Hippocampal formation (tissue), 2 donors: Measurements from ENCODE around the gene CLEC16A.

ENCODE experiments used
- DNase-seq, 2 donors: peaks; one replicate each; lab custom pipeline; 2025; lab: John Stamatoyannopoulos, UW

Gene CLEC16A

GRCh38 chr16:11060842-11061241 lies 116.5 kb downstream of the CLEC16A start:
- DNase-seq = no peak

- no peak for DNase-seq
Measured at GRCh38 chr16:11061629-11062270, 117.4 kb downstream of the CLEC16A start.

GRCh38 chr16:11063448-11064201 lies 119.3 kb downstream of the CLEC16A start:
- DNase-seq = no peak

- no peak for DNase-seq
Measured at GRCh38 chr16:11064202-11064540, 119.8 kb downstream of the CLEC16A start.

GRCh38 chr16:11064851-11065250 lies 120.5 kb downstream of the CLEC16A start:
- no peak for DNase-seq

- DNase-seq = no peak
Measured at GRCh38 chr16:11066261-11066870, 122.0 kb downstream of the CLEC16A start.

GRCh38 chr16:11067266-11067665 lies 122.9 kb downstream of the CLEC16A start:
- DNase-seq = no peak

GRCh38 chr16:11067697-11068141 lies 123.4 kb downstream of the CLEC16A start:
- DNase-seq = no peak

- DNase-seq = no peak
Measured at GRCh38 chr16:11071829-11072228, 127.5 kb downstream of the CLEC16A start.

- no peak for DNase-seq
Measured at GRCh38 chr16:11072420-11073153, 128.2 kb downstream of the CLEC16A start.

GRCh38 chr16:11073407-11073999 lies 129.1 kb downstream of the CLEC16A start:
- DNase-seq = no peak

GRCh38 chr16:11074131-11074530 lies 129.8 kb downstream of the CLEC16A start:
- DNase-seq = no peak

- DNase-seq = no peak
Measured at GRCh38 chr16:11075163-11075562, 130.8 kb downstream of the CLEC16A start.

- no peak for DNase-seq
Measured at GRCh38 chr16:11076259-11077018, 132.1 kb downstream of the CLEC16A start.

- DNase-seq = no peak
Measured at GRCh38 chr16:11078812-11079459, 134.6 kb downstream of the CLEC16A start.

GRCh38 chr16:11079652-11080187 lies 135.4 kb downstream of the CLEC16A start:
- DNase-seq = no peak

- DNase-seq = no peak
Measured at GRCh38 chr16:11080327-11080967, 136.1 kb downstream of the CLEC16A start.

- DNase-seq = no peak
Measured at GRCh38 chr16:11080999-11081630, 136.8 kb downstream of the CLEC16A start.

GRCh38 chr16:11082108-11082859 lies 137.9 kb downstream of the CLEC16A start:
- no peak for DNase-seq
